Smooth muscle cell (in vitro differentiated cells): ENCODE measurements around the gene ADGRV1. TPM values are rescaled to one million over a fixed set of nuclear protein-coding genes. Genes with fewer than 3 reads are reported as not detected.

Experiments used
- DNase-seq: peaks from one replicate; lab custom pipeline; 2025; ENCODE audit not compliant: unreplicated experiment; lab: John Stamatoyannopoulos, UW
- H2AFZ ChIP-seq: fragments of 200-600 bp; sonication (generic); 2 replicates; pipeline ENCODE4 v1.6.0; 2016; ENCODE audit warnings: antibody characterized with exemption, low read depth, mild to moderate bottlenecking
- H3F3A ChIP-seq: fragments of 200-600 bp; sonication (generic); 2 replicates; pipeline ENCODE4 v1.6.0; 2017; ENCODE audit warnings: antibody characterized with exemption, low read depth
- H3K27ac ChIP-seq: fragments of 200-600 bp; sonication (generic); 2 replicates; pipeline ENCODE4 v1.5.1; 2016; ENCODE audit warnings: low read depth, mild to moderate bottlenecking
- H3K27me3 ChIP-seq: fragments of 200-600 bp; sonication (generic); 2 replicates; pipeline ENCODE4 v1.6.1; 2016; ENCODE audit warnings: low read depth, mild to moderate bottlenecking
- H3K36me3 ChIP-seq: fragments of 200-600 bp; sonication (generic); 2 replicates; pipeline ENCODE4 v1.5.1; 2016; ENCODE audit warnings: low read depth
- H3K4me1 ChIP-seq: fragments of 200-600 bp; sonication (generic); 2 replicates; pipeline ENCODE4 v1.5.1; 2016; ENCODE audit warnings: low read depth
- H3K4me2 ChIP-seq: fragments of 200-600 bp; sonication (generic); 2 replicates; pipeline ENCODE4 v1.6.0; 2016; ENCODE audit warnings: mild to moderate bottlenecking
- H3K4me3 ChIP-seq: fragments of 200-600 bp; sonication (generic); 2 replicates; pipeline ENCODE4 v1.5.1; 2016; ENCODE audit warnings: mild to moderate bottlenecking
- H3K79me2 ChIP-seq: fragments of 200-600 bp; sonication (generic); 2 replicates; pipeline ENCODE4 v1.6.0; 2016; ENCODE audit warnings: low read depth, mild to moderate bottlenecking
- H3K9ac ChIP-seq: fragments of 200-600 bp; sonication (generic); 2 replicates; pipeline ENCODE4 v1.6.0; 2016; ENCODE audit warnings: low read depth
- H3K9me3 ChIP-seq: fragments of 200-600 bp; sonication (generic); replicated peaks from 2 replicates; pipeline ENCODE4 v1.5.1; 2016; ENCODE audit warnings: low read depth
- H4K20me1 ChIP-seq: fragments of 200-600 bp; sonication (generic); 2 replicates; pipeline ENCODE4 v1.6.0; 2016; ENCODE audit warnings: low read depth
- WGBS: methylation state at CpG from one replicate; pipeline ENCODE4 v1.1.7; 2016; ENCODE audit warnings: low lambda C conversion rate; 5-methylcytosine and 5-hydroxymethylcytosine counted together
- polyA plus RNA-seq: library from polyadenylated mRNA; unstranded; fragments of >200 nt; fragmentation: Nextera tagmentation; extraction: Ambion mirVana; gene quantifications from 2 replicates; pipeline ENCODE4 v1.2.1, GENCODE V29; 2016
- total RNA-seq: library from RNA; depleted of rRNA; stranded (reverse); fragments of >200 nt; gene quantifications from 2 replicates; pipeline ENCODE4 v1.2.3, GENCODE V29; 2014
- TF ChIP-seq, protein P1 (sequence below): fragments of 200-600 bp; sonication (generic); IDR thresholded peaks from 2 replicates; pipeline ENCODE4 v1.5.1; 2017; ENCODE audit warnings: borderline replicate concordance, mild to moderate bottlenecking, antibody characterized with exemption; ENCODE audit not compliant: insufficient read depth, poor library complexity, severe bottlenecking

The ADGRV1 gene
- total and polyA plus RNA-seq, 2 experiments from 2014 or later: 16.8 to 17.7 TPM

DNA sequence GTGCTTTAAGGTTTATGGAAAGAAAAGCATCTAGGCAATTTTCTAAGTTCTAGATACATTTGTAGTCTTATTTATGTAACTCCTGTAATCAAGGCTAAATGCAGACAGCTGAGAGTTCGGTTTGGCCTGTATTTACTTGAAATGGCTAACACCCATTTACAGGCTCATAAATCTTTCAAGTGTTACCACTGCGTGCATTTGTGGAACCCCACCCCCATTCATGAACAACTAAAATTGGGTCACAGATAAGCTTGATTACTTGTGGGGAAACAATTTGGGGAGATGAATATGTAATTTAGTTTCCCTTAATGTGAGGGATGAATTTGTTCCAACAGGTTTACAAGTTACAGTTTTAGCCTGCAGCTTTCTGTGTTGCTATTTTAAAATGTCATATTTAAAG is 463.9 kb downstream of the ADGRV1 start:
- Histone ChIP-seq H3K27ac (peak overlapping the region; percentile 92), H3K4me1 (peaks cover 15% of the 10 kb centered on the region), H3K79me2 (no peaks in the 10 kb centered on the region), H4K20me1 (no peaks in the 10 kb centered on the region), H3K9ac (peak overlapping the region; percentile 9), H3K27me3 (no peaks in the 10 kb centered on the region), H3K9me3 (no peaks in the 10 kb centered on the region), H3K4me3 (no peak overlapping the region), H3K36me3 (no peaks in the 10 kb centered on the region), H3F3A (peaks cover 3% of the 10 kb centered on the region), H3K4me2 (peak overlapping the region; percentile 9), H2AFZ (peak overlapping the region; percentile 45)
- WGBS: 7% methylated on average over 2 of the region's 2 CpGs
- no peak for DNase-seq
- TF ChIP-seq, protein P1, sequence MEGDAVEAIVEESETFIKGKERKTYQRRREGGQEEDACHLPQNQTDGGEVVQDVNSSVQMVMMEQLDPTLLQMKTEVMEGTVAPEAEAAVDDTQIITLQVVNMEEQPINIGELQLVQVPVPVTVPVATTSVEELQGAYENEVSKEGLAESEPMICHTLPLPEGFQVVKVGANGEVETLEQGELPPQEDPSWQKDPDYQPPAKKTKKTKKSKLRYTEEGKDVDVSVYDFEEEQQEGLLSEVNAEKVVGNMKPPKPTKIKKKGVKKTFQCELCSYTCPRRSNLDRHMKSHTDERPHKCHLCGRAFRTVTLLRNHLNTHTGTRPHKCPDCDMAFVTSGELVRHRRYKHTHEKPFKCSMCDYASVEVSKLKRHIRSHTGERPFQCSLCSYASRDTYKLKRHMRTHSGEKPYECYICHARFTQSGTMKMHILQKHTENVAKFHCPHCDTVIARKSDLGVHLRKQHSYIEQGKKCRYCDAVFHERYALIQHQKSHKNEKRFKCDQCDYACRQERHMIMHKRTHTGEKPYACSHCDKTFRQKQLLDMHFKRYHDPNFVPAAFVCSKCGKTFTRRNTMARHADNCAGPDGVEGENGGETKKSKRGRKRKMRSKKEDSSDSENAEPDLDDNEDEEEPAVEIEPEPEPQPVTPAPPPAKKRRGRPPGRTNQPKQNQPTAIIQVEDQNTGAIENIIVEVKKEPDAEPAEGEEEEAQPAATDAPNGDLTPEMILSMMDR: no peak

DNA sequence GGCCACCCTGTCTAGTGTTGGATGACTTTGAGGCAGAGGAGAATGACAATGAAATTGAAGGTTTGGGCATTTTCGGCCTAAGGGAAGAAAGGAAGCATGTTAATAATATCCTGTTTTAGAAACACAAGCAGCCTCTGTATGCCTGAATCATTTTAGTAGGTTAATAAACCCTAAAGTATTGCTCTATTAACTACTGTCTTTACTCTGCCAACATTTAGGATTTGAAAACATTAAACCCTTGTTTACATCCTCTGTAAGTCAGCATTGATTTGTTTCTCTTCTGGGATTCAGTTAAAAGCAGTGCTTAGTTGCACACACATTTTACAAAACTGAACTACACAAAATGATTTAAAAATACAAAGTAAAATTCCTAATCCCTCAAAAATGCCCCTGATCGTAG is 465.6 kb downstream of the ADGRV1 start:
- no peak overlapping the region for H3K4me2 ChIP-seq
- no peak overlapping the region for H2AFZ ChIP-seq
- H3K79me2 ChIP-seq: no peaks in the 10 kb centered on the region
- H3K9ac ChIP-seq: no peak overlapping the region
- H3K36me3 ChIP-seq: no peaks in the 10 kb centered on the region
- no peaks in the 10 kb centered on the region for H3K9me3 ChIP-seq
- no peak for DNase-seq
- H3F3A ChIP-seq: peaks cover 5% of the 10 kb centered on the region
- TF ChIP-seq, protein P1: no peak
- H3K27ac ChIP-seq: peak overlapping the region; percentile 5
- no peaks in the 10 kb centered on the region for H4K20me1 ChIP-seq
- WGBS: 79% methylated on average over 2 of the region's 2 CpGs
- no peaks in the 10 kb centered on the region for H3K27me3 ChIP-seq
- H3K4me3 ChIP-seq: no peak overlapping the region
- peaks cover 22% of the 10 kb centered on the region for H3K4me1 ChIP-seq

DNA sequence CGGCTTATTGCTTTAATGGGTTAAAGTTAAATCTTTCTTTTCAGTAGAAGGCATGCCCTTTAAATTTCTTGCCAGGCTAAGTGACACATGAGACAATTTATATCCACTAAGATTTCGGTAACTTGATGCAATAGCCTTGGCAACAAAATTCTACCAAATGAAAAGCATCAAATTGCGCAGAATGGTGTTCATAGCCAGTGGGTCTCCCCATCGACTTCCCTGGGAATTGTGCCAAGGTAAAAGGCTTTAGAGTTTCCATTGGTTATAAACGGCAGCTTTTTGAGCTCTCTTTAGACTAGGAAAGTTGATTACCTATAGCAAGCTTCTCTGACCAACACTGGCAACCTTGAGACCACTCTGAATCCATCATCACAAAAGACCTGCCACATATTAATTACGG is 466.1 kb downstream of the ADGRV1 start:
- Histone ChIP-seq H3F3A (peaks cover 5% of the 10 kb centered on the region), H3K79me2 (no peaks in the 10 kb centered on the region), H4K20me1 (no peaks in the 10 kb centered on the region), H3K4me3 (no peak overlapping the region), H3K27ac (no peak overlapping the region), H2AFZ (no peak overlapping the region), H3K36me3 (no peaks in the 10 kb centered on the region), H3K4me2 (no peak overlapping the region), H3K27me3 (no peaks in the 10 kb centered on the region), H3K9me3 (no peaks in the 10 kb centered on the region), H3K9ac (no peak overlapping the region), H3K4me1 (peaks cover 22% of the 10 kb centered on the region)
- 93% methylated on average over 6 of the region's 6 CpGs for WGBS
- TF ChIP-seq, protein P1: no peak
- DNase-seq: no peak

DNA sequence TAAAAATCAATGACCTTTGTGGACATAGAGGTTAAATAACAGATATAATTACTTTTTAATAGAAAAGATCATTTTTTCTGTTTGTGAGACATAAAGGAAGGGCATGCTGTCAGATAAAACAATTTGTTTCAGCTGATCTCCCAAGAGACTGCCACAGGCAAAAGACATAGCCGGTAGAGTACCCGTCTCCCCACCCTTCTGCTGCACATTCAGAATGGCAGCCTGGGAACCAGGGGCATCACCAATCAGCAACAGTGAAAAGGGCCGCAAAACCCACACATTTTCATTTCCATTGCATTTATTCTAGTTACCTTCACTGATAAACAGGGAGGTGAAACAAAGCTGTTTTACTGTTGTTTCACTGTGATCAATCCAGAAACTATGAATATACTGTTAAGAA is 466.9 kb downstream of the ADGRV1 start:
- Histone ChIP-seq H3K4me3 (no peak overlapping the region), H3K36me3 (no peaks in the 10 kb centered on the region), H3K27me3 (no peaks in the 10 kb centered on the region), H2AFZ (no peak overlapping the region), H3K9ac (no peak overlapping the region), H4K20me1 (no peaks in the 10 kb centered on the region), H3K4me2 (no peak overlapping the region), H3F3A (peaks cover 5% of the 10 kb centered on the region), H3K27ac (no peak overlapping the region), H3K4me1 (peaks cover 22% of the 10 kb centered on the region), H3K79me2 (no peaks in the 10 kb centered on the region), H3K9me3 (no peaks in the 10 kb centered on the region)
- 87% methylated on average over 3 of the region's 3 CpGs for WGBS
- TF ChIP-seq, protein P1: no peak
- no peak for DNase-seq
